Measurements from ENCODE around the gene ZNF701.

DNA sequence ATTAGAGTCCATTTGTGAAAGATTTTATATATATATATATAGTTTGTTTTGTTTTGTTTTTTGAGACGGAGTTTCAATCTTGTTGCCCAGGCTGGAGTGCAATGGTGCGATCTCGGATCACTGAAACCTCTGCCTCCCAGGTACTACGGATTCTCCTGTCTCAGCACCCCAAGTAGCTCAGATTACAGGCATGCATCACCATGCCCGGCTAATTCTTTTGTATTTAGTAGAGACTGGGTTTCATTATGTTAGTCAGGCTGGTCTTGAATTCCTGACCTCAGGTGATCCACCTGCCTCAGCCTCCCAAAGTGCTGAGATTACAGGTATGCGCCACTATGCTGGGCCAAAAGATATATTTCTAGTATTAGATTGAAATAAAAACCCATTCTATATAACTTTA, 4.0 kb upstream of the ZNF701 start:
- TF ChIP-seq, protein P1, sequence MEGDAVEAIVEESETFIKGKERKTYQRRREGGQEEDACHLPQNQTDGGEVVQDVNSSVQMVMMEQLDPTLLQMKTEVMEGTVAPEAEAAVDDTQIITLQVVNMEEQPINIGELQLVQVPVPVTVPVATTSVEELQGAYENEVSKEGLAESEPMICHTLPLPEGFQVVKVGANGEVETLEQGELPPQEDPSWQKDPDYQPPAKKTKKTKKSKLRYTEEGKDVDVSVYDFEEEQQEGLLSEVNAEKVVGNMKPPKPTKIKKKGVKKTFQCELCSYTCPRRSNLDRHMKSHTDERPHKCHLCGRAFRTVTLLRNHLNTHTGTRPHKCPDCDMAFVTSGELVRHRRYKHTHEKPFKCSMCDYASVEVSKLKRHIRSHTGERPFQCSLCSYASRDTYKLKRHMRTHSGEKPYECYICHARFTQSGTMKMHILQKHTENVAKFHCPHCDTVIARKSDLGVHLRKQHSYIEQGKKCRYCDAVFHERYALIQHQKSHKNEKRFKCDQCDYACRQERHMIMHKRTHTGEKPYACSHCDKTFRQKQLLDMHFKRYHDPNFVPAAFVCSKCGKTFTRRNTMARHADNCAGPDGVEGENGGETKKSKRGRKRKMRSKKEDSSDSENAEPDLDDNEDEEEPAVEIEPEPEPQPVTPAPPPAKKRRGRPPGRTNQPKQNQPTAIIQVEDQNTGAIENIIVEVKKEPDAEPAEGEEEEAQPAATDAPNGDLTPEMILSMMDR (IDR thresholded peaks at IDR 0.05; ENCODE audit: low read depth, low read length, poor library complexity, severe bottlenecking): no peak
- TF ChIP-seq EZH2phosphoT487 (IDR thresholded peaks at IDR 0.05; ENCODE audit: borderline replicate concordance, low read length): no peak
